Tibial artery (tissue), 4 donors: Measurements from ENCODE around the gene TCF4.

Experiments
- DNase-seq, 2 donors: peaks; one replicate each; pipeline ENCODE4 v3.0.0-alpha.2; 2019
- H3K27ac ChIP-seq, 2 donors: fragments of 200-600 bp; sonication (generic) in 1 of 2; 1 replicate in 1 of 2; 2 replicates in 1 of 2; pipeline ENCODE4 v1.5.1; 2018 to 2019; ENCODE audit warnings: mild to moderate bottlenecking in 1 of 2
- H3K27me3 ChIP-seq, 2 donors: fragments of 200-600 bp; sonication (generic) in 1 of 2; one replicate each; pipeline versions ENCODE4 v1.5.1 to v1.6.0; 2016 to 2019
- H3K36me3 ChIP-seq, 3 donors: fragments of 200-600 bp; sonication (generic) in 2 of 3; one replicate each; pipeline ENCODE4 v1.5.1; 2016 to 2019; ENCODE audit warnings: mild to moderate bottlenecking in 2 of 3
- H3K4me1 ChIP-seq, 4 donors: fragments of 200-600 bp; sonication (generic) in 2 of 4; 1 replicate in 3 of 4; 2 replicates in 1 of 4; pipeline ENCODE4 v1.5.1; 2016 to 2019
- H3K4me3 ChIP-seq, 2 donors: fragments of 200-600 bp; sonication (generic) in 1 of 2; 1 replicate in 1 of 2; 2 replicates in 1 of 2; pipeline ENCODE4 v1.5.1; 2018 to 2019; ENCODE audit warnings: mild to moderate bottlenecking in 2 of 2
- H3K9me3 ChIP-seq, 3 donors: fragments of 200-600 bp; sonication (generic) in 1 of 3; one replicate each; pipeline ENCODE4 v1.5.1; 2016 to 2019
- intact Hi-C: fragments of 100-400 bp; cut with DNase I; formaldehyde crosslinking; loops from one replicate; pipeline ENCODE4 v1.15.0; 2023; ENCODE audit warnings: low total_unique reads
- TF ChIP-seq, protein P1 (sequence below), 2 experiments: fragments of 200-600 bp in 1 of 2; fragments of 450-650 bp in 1 of 2; IDR thresholded peaks; one replicate each; pipeline ENCODE4 v1.5.1; 2017 to 2019; ENCODE audit warnings: antibody characterized with exemption in 2 of 2, mild to moderate bottlenecking in 1 of 2, moderate library complexity in 1 of 2

Gene TCF4

DNA sequence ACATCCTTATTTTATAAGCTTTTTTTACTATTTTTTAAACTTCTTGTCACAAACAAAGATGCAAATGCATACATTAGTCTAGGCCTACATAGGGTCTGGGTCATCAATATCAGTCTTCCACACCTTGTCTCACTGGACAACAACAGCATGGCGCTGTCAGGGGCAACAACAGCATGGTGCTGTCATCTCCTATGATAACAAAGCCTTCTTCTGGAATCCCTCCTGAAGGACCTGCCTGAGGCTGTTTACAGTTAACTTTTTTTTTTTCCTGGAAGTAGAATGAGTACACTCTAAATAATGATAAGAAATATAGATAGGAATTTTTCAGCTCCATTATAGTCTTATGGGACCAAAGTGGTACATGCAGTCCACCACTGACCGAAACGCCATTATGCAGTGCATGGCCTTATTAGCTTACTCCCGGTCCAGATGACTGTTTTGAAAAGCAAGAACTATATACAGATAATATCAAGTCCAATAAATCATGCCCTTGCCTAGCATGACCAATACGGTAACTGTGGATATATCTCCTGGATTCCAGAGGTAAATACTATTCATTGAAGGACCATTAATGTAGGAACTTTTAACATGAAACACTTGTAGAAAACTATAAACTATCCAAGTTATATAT lies 38.4 kb downstream of the TCF4 start:
- intact Hi-C loops, result no loop called here
- peaks cover 0 to 24% (median 11%) of the 10 kb centered on the region in 4 donors for H3K4me1 ChIP-seq
- no peaks in the 10 kb centered on the region for H3K36me3 ChIP-seq
- H3K27ac ChIP-seq, result no peak overlapping the region
- no peaks in the 10 kb centered on the region for H3K27me3 ChIP-seq
- no peaks in the 10 kb centered on the region for H3K9me3 ChIP-seq
- no peak for DNase-seq
- no peak overlapping the region for H3K4me3 ChIP-seq
- TF ChIP-seq, protein P1, sequence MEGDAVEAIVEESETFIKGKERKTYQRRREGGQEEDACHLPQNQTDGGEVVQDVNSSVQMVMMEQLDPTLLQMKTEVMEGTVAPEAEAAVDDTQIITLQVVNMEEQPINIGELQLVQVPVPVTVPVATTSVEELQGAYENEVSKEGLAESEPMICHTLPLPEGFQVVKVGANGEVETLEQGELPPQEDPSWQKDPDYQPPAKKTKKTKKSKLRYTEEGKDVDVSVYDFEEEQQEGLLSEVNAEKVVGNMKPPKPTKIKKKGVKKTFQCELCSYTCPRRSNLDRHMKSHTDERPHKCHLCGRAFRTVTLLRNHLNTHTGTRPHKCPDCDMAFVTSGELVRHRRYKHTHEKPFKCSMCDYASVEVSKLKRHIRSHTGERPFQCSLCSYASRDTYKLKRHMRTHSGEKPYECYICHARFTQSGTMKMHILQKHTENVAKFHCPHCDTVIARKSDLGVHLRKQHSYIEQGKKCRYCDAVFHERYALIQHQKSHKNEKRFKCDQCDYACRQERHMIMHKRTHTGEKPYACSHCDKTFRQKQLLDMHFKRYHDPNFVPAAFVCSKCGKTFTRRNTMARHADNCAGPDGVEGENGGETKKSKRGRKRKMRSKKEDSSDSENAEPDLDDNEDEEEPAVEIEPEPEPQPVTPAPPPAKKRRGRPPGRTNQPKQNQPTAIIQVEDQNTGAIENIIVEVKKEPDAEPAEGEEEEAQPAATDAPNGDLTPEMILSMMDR (IDR thresholded peaks at IDR 0.05), result no peak

DNA sequence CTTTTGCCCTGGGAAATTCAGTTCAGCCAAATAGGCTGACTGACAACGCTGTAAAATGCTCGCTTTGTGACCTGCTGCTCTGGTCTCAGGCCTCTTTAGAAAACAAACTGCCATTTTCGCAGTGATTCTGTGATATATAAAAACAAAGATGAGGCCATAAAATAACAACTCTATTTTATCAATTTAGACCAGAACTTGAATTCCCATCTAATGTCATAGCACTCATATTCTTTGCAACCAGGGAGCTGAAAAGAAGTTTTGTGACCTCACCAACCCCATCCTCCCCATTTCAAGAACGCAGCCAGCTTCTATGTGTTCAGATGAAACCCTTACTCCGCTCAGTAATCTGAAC lies 40.3 kb downstream of the TCF4 start:
- Histone ChIP-seq H3K4me1 (peaks cover 0 to 24% (median 11%) of the 10 kb centered on the region in 4 donors), H3K27me3 (no peaks in the 10 kb centered on the region), H3K36me3 (no peaks in the 10 kb centered on the region), H3K27ac (no peak overlapping the region), H3K9me3 (no peaks in the 10 kb centered on the region), H3K4me3 (no peak overlapping the region)
- no peak for DNase-seq
- intact Hi-C loops, result no loop called here
- TF ChIP-seq, protein P1 (IDR thresholded peaks at IDR 0.05), result no peak

DNA sequence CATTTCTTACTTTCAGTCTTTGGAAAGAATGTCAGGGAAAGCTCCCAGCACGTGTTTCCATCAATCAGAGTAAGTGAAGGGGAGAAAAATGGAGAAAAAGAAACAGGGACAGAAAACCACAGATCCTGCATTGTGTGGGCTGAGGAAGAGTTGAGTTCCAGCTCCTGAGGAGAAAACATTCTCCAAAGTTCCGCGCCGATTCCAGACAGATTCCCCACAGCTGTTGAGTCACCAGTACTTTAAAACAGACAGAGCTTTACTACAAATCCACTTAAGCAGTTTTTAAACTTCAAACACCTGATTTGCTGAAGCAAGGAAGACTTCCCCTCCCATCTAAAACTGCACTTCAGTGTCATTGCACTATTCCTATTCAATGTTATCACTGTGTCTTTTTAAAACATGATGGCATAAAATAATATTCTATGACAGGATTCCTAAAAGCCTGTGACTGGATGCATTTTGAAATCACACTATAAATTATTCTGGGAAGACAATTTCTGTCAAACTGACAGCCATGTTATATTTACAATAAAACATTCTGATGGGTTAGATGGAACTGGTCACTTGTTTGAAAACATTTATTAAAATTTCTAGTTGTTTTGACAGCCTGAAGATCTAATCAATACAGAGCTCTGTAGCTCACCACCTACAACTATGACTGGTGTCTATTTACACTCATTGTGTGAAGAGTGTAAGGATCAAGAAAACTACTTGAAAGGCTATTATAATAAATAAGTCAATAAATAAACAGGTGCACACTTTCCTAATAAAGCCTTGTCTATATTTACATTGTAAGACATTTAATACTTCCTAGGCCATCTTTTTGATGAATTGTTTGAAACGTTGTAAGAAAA lies 40.9 kb downstream of the TCF4 start:
- Histone ChIP-seq H3K27me3 (no peaks in the 10 kb centered on the region), H3K9me3 (no peaks in the 10 kb centered on the region), H3K4me3 (peak overlapping the region in 1 of 2 donors; percentile 19), H3K36me3 (no peaks in the 10 kb centered on the region), H3K27ac (peak overlapping the region; percentile 2 to 33), H3K4me1 (peaks cover 0 to 24% (median 11%) of the 10 kb centered on the region in 4 donors)
- peak in 1 of 2 donors; percentile 22 for DNase-seq
- intact Hi-C loops, result no loop called here
- TF ChIP-seq, protein P1 (IDR thresholded peaks at IDR 0.05), result no peak

DNA sequence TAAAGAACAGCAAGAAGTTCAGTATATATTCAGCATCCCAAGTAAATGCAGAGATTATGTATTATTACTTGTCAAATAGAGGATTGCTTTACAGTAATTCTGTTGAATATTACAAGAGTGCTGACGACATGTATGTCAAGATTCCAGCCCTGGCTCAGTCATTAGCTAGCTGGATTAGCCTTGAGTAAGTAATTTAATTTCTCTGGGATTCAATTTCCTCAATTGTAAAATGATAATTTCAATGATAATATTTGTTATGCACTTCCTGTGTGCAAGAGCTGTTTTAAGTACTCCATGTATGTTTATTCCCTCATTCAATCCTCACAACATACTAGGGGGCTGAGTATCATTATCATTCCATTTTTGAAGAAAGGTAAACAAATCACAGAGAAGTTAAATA lies 44.0 kb downstream of the TCF4 start:
- H3K4me1 ChIP-seq, result peaks cover 0 to 10% (median 3%) of the 10 kb centered on the region in 4 donors
- H3K9me3 ChIP-seq, result peaks cover 0 to 10% (median 0%) of the 10 kb centered on the region in 3 donors
- no peaks in the 10 kb centered on the region for H3K27me3 ChIP-seq
- H3K36me3 ChIP-seq, result no peaks in the 10 kb centered on the region
- no peak overlapping the region for H3K27ac ChIP-seq
- TF ChIP-seq, protein P1 (IDR thresholded peaks at IDR 0.05), result no peak
- intact Hi-C loops, result no loop called here
- no peak overlapping the region for H3K4me3 ChIP-seq
- no peak for DNase-seq

DNA sequence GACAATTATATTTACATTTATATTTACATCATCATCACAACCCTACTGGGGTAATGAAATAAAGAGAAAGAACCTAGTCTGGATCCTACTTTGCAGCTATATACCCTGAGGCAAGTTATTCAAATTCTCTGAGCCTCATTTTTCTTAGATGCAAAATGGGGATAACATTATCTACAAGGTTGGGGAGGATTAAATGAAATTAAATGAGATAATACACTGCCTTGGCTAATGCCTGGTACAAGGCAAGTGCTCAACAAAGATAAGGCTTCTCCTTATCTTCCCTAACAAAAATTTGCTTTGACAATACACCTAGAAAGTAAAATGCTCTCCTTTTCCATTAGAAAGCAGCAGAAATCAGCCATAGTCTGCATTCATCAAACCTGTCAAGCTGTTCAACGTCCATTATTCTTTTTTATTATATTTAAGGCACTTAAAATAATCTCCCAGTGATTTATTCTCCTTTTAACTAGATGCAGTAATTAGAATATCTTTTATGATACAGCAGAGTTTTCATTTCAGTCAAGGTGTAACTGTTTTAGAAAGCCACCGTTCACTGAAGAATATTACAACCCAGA lies 44.8 kb downstream of the TCF4 start:
- Histone ChIP-seq H3K9me3 (peaks cover 0 to 11% (median 0%) of the 10 kb centered on the region in 3 donors), H3K27me3 (no peaks in the 10 kb centered on the region), H3K4me3 (no peak overlapping the region), H3K27ac (no peak overlapping the region), H3K4me1 (peaks cover 0 to 9% (median 3%) of the 10 kb centered on the region in 4 donors), H3K36me3 (no peaks in the 10 kb centered on the region)
- TF ChIP-seq, protein P1 (IDR thresholded peaks at IDR 0.05), result no peak
- DNase-seq, result no peak
- intact Hi-C loops, result no loop called here
